ENCODE data around the gene APOB. TPM values are rescaled to one million over a fixed set of nuclear protein-coding genes. Genes with fewer than 3 reads are reported as not detected.

APOB gene
- polyA plus RNA-seq, 1 donor from 2014 or later, result not detected

DNA sequence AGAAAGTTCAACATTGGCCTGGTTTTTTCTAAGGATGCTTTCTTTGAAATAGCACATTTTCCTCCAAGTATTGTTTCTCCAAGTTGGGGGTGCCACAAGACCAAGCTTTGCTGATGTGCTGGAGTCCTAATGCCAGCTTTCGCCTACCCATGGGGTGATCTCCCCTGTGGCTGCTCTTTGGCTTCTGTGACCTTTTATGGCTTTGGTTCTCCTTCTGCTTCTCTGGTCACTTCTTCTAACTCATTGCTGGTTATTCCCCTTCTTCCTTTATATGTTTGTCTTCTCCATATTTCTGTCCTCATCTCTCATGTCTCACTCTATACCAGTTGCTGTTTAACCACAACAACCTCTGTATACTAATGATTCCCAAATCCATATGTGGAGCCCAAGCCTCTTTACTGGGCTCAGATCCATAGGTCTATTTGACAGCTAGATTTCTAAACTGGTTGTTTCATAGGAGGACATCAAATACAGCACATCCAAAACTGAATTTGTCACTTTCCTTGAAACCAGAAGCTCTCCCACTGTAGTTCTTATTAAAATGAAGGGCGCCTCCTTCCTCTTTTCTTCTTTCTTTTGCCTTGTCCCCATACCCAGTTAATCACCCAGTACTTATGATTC, 23.1 kb downstream of the APOB start:
- Mint-ChIP-seq H3K9me3 (peaks cover 0 to 4% (median 0%) of the 10 kb centered on the region in 3 donors), H3K4me1 (no peaks in the 10 kb centered on the region), H3K27ac (no peak overlapping the region), H3K36me3 (no peaks in the 10 kb centered on the region), H3K4me3 (no peak overlapping the region), H3K27me3 (peaks cover 3% of the 10 kb centered on the region)

DNA sequence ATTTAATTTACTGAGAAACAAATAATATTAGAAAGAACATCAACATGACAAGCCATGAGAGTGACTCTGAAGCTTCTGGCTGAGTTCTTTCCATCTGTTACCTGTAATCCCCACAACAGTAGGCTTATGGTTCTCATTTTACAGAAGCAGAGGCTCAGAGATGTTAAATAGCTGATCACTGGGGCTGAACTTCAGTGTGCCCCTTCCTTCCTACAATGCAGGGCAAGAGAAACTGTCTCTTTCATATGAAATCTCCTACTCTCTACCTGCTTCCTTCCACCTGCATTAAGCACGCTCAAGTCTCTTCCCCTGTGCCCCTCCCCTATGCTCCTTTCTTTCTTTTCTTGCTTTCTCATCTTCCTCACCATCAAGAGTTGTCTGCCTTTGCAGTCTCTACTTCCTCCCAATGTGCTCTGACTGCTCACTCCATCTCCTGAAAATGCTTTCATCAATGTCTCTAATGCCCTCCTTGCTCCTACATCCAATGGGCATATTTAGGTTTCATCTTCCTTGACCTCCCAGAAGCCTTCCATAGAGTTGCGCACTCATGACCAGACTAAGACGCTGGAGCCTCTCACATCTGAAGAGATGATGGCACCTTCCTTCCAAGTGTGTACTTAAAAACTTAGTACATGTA, 23.7 kb downstream of the APOB start:
- Mint-ChIP-seq H3K27ac (no peak overlapping the region), H3K4me3 (no peak overlapping the region), H3K36me3 (no peaks in the 10 kb centered on the region), H3K9me3 (peaks cover 0 to 4% (median 0%) of the 10 kb centered on the region in 3 donors), H3K4me1 (no peaks in the 10 kb centered on the region), H3K27me3 (peaks cover 3% of the 10 kb centered on the region)

DNA sequence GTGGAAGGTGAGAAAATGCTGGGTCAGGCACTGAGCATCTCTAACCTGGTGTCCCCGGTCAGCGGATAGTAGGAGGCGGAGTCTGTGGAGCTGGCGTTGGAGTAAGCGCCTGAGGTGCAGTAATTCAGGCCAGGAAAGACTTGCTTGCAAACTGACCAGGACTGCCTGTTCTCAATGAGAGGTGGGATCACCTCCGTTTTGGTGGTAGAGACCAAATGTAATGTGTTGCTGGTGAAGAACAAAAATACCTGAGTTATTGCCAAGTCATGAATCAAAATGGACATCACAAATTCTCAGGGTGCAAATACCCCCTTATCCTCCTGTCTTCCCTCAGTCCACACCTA, 24.2 kb downstream of the APOB start:
- H3K4me3 Mint-ChIP-seq, result no peak overlapping the region
- H3K27ac Mint-ChIP-seq, result no peak overlapping the region
- no peaks in the 10 kb centered on the region for H3K36me3 Mint-ChIP-seq
- H3K27me3 Mint-ChIP-seq, result peaks cover 5% of the 10 kb centered on the region
- H3K4me1 Mint-ChIP-seq, result no peaks in the 10 kb centered on the region
- peaks cover 0 to 4% (median 0%) of the 10 kb centered on the region in 3 donors for H3K9me3 Mint-ChIP-seq

GRCh38 chr2:21019000-21019677, 24.7 kb downstream of the APOB start:
- peaks cover 5% of the 10 kb centered on the region for H3K27me3 Mint-ChIP-seq
- no peaks in the 10 kb centered on the region for H3K4me1 Mint-ChIP-seq
- H3K9me3 Mint-ChIP-seq, result peaks cover 0 to 4% (median 0%) of the 10 kb centered on the region in 3 donors
- H3K36me3 Mint-ChIP-seq, result no peaks in the 10 kb centered on the region
- no peak overlapping the region for H3K4me3 Mint-ChIP-seq
- no peak overlapping the region for H3K27ac Mint-ChIP-seq

GRCh38 chr2:21018290-21018689, 25.6 kb downstream of the APOB start:
- H3K9me3 Mint-ChIP-seq, result peaks cover 0 to 4% (median 0%) of the 10 kb centered on the region in 3 donors
- H3K4me1 Mint-ChIP-seq, result peaks cover 0 to 1% (median 0%) of the 10 kb centered on the region in 3 donors
- no peak overlapping the region for H3K4me3 Mint-ChIP-seq
- H3K36me3 Mint-ChIP-seq, result no peaks in the 10 kb centered on the region
- peaks cover 5% of the 10 kb centered on the region for H3K27me3 Mint-ChIP-seq
- no peak overlapping the region for H3K27ac Mint-ChIP-seq

GRCh38 chr2:21017748-21018276, 26.1 kb downstream of the APOB start:
- Mint-ChIP-seq H3K27me3 (peaks cover 5% of the 10 kb centered on the region), H3K9me3 (peaks cover 0 to 4% (median 0%) of the 10 kb centered on the region in 3 donors), H3K4me1 (peaks cover 0 to 1% (median 0%) of the 10 kb centered on the region in 3 donors), H3K4me3 (no peak overlapping the region), H3K36me3 (no peaks in the 10 kb centered on the region), H3K27ac (no peak overlapping the region)

- no peak overlapping the region for H3K27ac Mint-ChIP-seq
- peaks cover 0 to 1% (median 0%) of the 10 kb centered on the region in 3 donors for H3K4me1 Mint-ChIP-seq
- no peak overlapping the region for H3K4me3 Mint-ChIP-seq
- peaks cover 10% of the 10 kb centered on the region for H3K27me3 Mint-ChIP-seq
- peaks cover 0 to 4% (median 0%) of the 10 kb centered on the region in 3 donors for H3K9me3 Mint-ChIP-seq
- no peaks in the 10 kb centered on the region for H3K36me3 Mint-ChIP-seq
These were observed 28.6 kb downstream of the APOB start for GRCh38 chr2:21015281-21015645.

GRCh38 chr2:21014364-21015280, 29.3 kb downstream of the APOB start:
- no peak overlapping the region for H3K4me3 Mint-ChIP-seq
- peaks cover 0 to 4% (median 0%) of the 10 kb centered on the region in 3 donors for H3K9me3 Mint-ChIP-seq
- no peak overlapping the region for H3K27ac Mint-ChIP-seq
- peaks cover 0 to 1% (median 0%) of the 10 kb centered on the region in 3 donors for H3K4me1 Mint-ChIP-seq
- H3K27me3 Mint-ChIP-seq, result peaks cover 10% of the 10 kb centered on the region
- no peaks in the 10 kb centered on the region for H3K36me3 Mint-ChIP-seq

GRCh38 chr2:21013043-21013816, 30.6 kb downstream of the APOB start:
- H3K27me3 Mint-ChIP-seq, result peaks cover 9% of the 10 kb centered on the region
- no peak overlapping the region for H3K27ac Mint-ChIP-seq
- peaks cover 0 to 4% (median 0%) of the 10 kb centered on the region in 3 donors for H3K9me3 Mint-ChIP-seq
- H3K4me3 Mint-ChIP-seq, result no peak overlapping the region
- no peaks in the 10 kb centered on the region for H3K36me3 Mint-ChIP-seq
- peaks cover 0 to 1% (median 0%) of the 10 kb centered on the region in 3 donors for H3K4me1 Mint-ChIP-seq

- H3K36me3 Mint-ChIP-seq, result no peaks in the 10 kb centered on the region
- H3K9me3 Mint-ChIP-seq, result peaks cover 0 to 2% (median 0%) of the 10 kb centered on the region in 3 donors
- H3K4me1 Mint-ChIP-seq, result peaks cover 0 to 1% (median 0%) of the 10 kb centered on the region in 3 donors
- H3K27ac Mint-ChIP-seq, result no peak overlapping the region
- H3K27me3 Mint-ChIP-seq, result peaks cover 8% of the 10 kb centered on the region
- no peak overlapping the region for H3K4me3 Mint-ChIP-seq
These were observed 31.3 kb downstream of the APOB start for GRCh38 chr2:21012557-21012937.

- Mint-ChIP-seq H3K27me3 (peaks cover 8% of the 10 kb centered on the region), H3K4me3 (no peak overlapping the region), H3K36me3 (no peaks in the 10 kb centered on the region), H3K9me3 (no peaks in the 10 kb centered on the region), H3K27ac (no peak overlapping the region), H3K4me1 (peaks cover 0 to 1% (median 0%) of the 10 kb centered on the region in 3 donors)
These were observed 31.9 kb downstream of the APOB start for GRCh38 chr2:21011876-21012556.

GRCh38 chr2:21011453-21011852, 32.4 kb downstream of the APOB start:
- Mint-ChIP-seq H3K27me3 (peaks cover 8% of the 10 kb centered on the region), H3K4me1 (peaks cover 0 to 1% (median 0%) of the 10 kb centered on the region in 3 donors), H3K4me3 (no peak overlapping the region), H3K36me3 (no peaks in the 10 kb centered on the region), H3K27ac (no peak overlapping the region), H3K9me3 (no peaks in the 10 kb centered on the region)

- Mint-ChIP-seq H3K36me3 (no peaks in the 10 kb centered on the region), H3K27ac (no peak overlapping the region), H3K27me3 (peaks cover 8% of the 10 kb centered on the region), H3K9me3 (no peaks in the 10 kb centered on the region), H3K4me1 (peaks cover 0 to 1% (median 0%) of the 10 kb centered on the region in 3 donors), H3K4me3 (no peak overlapping the region)
These were observed 32.9 kb downstream of the APOB start for GRCh38 chr2:21010813-21011439.

Measured in IgD-negative memory B cell (primary cell).